Fibroblast of the conjunctiva (primary cell): Measurements from ENCODE around the gene SIRT2.
"Not testable (repeated sequence)": the region's sequence is repeated elsewhere in the genome, so short reads cannot be mapped to it uniquely, and the experiment has no call there.

ENCODE experiments used
- DNase-seq: peaks from one replicate; pipeline ENCODE4 v3.0.0-alpha.2; 2010; ENCODE audit warnings: low read depth

SIRT2 gene

DNA sequence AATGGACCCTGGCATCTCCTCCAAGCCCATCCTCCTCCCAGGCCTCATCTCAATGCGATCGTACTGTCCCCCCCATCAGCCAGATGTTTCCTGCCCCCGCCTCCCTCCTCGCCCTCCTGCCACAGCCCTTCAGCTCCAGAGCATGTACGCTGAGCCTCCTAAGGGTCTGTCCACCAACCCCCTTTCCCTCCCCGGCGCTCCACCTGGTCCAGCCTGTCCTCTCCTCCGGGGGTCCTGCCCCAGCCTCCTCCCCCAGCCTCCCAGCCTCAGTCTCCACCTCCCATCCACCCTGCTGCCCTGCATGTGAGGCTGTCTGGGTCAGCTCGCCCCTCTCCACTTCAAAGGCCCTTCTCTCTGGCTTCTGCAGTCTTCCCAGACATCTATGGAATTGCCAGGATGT, 4.5 kb downstream of the SIRT2 start:
- no peak for DNase-seq

DNA sequence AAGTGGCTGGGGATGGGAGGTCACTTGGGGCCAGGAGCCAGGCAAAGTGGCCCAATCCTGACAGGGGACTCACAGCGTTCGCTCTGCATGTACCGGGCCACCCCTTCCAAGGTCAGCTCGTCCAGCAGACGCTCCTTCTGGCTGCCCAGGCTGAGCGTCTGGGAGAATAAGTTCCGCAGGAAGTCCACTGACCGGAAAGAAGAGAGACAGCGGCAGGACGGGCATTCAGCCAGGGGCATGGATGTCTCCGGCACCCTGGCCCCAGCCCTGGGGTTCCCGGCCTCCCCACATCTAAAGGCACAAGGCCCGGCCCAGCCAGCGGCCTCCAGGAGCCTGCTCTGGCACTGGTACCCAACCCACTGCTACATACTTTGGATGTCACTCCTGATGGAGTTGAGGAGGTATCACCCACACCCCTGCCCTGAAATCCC, 6.1 kb downstream of the SIRT2 start:
- DNase-seq = no peak

DNA sequence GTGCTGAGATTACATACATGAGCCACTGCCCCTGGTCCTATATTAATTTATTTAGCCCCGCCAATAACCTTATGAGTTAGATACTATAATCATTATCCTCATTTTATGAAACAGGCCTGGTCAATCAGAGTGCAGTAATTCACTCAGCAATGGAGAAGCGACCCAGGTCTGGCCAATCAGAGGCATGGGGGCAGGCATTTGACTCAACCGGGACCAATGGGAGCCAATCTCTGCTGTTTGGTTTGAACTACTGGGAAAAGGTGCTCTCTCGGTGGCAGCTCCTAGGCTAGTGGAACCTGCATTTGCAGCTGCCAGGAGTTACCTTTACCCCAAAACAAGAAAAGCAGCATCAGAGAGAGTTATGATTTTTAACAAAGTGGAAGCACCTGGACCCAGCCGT, 6.6 kb downstream of the SIRT2 start:
- DNase-seq = no peak

DNA sequence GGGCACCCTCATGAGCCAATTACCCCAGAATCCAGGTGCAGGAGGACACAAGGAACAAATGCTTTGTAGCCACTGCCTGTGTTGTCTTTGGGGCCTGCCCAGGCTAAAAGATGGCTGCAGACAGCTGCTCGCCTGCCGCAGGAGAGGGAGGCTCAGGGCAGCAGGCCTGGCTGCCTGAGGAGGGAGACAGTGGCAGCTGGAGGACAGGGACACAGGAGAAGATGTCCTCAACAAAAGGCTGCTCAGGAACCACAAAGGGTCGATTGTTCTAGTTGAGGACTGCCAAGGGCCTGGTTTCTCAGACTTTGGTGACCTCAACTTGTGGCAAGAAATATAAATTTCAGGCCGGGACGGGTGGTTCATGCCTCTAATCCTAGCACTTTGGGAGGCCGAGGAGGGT, 7.6 kb downstream of the SIRT2 start:
- no peak for DNase-seq

DNA sequence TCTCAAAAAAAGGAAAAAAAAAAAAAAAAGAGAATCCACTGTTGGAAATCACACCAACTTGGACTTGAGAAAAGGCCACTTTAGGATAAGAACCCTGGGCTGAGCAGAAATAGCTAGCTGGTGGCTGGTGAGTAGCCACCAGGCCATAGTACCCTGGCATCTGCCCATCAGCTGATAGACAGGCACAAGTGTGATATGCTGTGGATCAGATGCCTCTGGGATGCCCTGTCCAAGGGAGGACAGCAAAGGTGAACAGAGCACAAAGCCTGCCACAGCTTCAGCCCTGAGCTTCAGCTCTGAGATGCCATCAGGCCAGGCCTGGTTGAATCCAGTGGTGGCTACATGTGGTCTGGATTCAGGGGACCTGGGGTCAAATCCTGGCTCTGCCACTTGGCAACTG, 8.7 kb downstream of the SIRT2 start:
- no peak for DNase-seq

DNA sequence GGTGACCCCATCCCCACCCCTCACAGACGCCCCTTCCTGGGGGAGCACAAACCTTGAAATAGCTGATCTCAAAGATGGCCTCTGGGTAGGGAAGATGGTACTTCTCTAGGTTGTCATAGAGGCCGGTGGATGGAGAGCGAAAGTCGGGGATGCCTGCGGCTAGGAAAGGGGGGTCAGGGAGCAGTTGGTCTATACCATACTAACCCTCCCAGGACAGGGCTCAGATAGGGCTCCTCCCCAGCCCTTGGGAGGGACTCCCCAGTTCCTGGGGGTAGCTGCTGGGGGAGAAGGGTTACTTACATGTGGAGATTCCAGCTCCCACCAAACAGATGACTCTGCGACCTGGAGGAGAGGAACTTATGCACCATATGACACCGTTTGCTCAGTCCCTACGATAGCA, 9.6 kb downstream of the SIRT2 start:
- DNase-seq = no peak

DNA sequence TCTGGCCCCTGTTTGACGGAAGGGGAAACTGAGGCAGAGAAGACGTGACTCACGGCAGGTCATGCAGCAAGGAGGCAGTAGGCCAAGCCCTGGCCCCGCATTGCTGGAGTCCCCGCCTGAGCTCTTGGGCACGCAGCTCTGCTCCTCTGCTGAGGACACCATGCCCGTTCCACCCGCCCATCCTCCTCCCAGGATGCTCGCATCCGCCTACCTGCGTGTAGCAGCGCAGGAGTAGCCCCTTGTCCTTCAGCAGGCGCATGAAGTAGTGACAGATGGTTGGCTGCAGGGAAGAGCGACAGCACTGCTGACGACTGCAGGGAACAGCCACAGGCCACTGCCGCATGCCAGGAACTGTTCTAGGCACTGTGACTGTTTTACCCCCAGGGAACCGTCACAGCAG, 10.5 kb downstream of the SIRT2 start:
- no peak for DNase-seq

DNA sequence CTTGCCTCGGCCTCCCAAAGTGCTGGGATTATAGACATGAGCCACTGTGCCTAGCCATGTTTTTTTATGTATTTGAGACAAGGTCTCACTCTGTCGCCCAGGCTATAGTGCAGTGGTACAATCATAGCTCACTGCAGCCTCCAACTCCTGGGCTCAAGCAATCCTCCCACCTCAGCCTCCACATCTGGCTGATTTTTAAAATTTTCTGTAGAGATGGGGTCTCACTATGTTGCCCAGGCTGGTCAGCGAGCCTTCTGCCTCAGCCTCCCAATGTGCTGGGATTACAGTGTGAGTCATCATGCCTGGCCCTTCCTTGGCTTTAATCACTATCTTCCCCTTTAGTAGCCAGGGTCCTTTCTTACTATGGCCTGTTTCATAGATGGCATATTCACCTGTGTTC, 14.7 kb downstream of the SIRT2 start:
- not testable (repeated sequence) for DNase-seq

DNA sequence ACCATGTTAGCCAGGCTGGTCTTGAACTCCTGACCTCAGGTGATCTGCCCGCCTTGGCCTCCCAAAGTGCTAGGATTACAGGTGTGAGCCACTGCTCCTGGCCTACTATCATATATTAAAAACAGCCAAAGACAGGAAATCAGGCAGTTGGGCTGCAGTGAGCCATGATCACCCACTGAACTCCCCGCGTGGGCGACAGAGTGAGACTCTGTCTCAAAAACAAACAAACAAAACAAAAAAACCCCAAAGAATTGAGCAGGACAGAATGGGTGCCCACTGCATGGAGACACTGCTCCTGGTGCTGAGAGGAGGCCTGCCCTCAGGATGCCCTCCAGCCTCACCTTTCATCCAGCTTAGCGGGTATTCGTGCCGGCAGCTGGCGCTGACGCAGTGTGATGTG, 16.1 kb downstream of the SIRT2 start:
- DNase-seq = no peak

DNA sequence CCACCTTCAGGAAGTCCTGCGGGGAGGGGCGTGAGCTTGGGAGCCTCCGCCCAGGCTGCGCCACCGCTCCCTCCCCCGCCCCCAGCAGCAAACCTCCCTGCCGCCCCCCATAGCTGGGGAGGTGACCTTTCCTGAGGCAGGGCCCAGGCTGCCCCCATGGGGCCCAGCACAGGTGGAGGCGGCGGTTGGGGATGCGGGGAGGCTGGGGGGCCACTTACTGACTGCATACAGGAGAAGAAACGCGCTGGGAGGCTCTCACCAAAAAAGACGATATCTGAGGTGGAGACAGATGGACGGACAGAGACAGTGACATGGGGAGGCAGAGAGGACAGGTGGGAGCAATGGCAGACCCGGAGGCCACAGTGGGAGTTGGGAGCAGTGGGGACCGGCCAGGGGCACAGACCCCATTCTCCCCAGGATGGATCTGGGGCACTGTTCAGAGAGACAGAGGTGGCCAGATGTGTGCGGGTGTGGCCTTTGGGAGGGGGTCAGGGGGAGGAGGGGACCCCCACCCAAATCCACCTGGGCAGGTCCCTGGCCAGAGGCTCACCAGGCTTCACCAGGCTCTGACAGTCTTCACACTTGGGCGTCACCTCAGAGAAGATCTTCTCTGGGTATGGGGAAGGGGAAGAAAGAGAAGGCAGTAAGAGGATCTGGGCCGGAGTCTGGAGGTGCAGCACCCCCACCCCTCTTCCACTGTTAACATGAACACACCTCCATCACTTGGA, 18.4 kb downstream of the SIRT2 start:
- DNase-seq = no peak

DNA sequence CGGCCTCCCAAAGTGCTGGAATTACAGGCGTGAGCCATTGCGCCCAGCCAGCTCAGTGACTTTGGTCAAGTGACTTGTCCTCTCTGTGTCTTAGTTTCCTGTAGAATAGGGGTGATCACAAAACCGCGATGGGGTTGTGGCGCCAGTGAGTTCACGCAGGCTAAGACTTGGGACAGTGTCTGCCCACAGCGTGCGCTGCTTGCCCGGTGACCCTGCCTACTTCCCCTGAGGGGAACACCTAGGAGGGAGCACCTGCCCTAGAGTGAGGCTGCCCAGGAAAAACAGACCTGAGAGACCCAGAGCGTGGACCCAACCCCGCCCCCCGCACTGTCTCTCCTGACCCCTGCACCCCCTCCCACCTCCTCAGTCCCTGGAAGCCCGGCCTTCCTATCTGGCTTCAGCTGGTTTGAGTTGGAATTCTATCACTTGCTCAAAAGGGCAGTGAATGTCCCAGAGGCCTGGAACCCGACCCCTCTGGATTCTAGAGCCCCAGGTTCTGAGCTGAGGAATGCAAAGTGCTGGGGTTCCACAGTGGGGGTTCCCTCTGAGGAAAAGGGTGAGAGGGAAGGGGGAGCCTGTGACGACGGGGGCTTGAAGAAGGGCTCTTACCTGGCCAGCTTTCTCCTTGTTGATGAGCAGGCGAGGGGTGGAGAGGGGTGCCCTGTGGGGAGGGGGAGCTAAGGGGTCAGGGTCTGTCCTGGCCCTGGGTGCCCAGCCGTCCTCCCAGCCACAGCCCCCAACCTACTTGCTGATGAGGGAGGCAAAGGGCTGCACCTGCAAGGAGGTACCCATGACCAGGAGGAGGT, 19.1 kb downstream of the SIRT2 start:
- no peak for DNase-seq

DNA sequence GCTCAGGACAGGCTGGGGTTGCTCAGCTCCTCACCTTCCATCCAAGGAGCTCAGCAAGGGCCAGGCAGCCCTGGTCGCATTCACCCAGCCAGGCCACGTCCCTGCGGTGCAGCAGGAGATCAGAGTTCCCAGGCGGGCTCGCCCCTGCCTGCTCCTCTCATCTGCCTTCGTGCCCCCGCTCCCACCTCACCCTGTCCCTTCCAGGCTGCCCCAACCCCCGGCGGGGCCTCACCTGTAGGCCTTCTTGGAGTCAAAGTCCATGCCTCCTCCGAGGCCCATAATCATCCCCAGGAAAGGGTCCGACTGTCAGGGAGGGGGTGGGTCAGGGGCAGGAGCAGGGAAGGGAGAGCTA, 20.0 kb downstream of the SIRT2 start:
- DNase-seq = no peak

DNA sequence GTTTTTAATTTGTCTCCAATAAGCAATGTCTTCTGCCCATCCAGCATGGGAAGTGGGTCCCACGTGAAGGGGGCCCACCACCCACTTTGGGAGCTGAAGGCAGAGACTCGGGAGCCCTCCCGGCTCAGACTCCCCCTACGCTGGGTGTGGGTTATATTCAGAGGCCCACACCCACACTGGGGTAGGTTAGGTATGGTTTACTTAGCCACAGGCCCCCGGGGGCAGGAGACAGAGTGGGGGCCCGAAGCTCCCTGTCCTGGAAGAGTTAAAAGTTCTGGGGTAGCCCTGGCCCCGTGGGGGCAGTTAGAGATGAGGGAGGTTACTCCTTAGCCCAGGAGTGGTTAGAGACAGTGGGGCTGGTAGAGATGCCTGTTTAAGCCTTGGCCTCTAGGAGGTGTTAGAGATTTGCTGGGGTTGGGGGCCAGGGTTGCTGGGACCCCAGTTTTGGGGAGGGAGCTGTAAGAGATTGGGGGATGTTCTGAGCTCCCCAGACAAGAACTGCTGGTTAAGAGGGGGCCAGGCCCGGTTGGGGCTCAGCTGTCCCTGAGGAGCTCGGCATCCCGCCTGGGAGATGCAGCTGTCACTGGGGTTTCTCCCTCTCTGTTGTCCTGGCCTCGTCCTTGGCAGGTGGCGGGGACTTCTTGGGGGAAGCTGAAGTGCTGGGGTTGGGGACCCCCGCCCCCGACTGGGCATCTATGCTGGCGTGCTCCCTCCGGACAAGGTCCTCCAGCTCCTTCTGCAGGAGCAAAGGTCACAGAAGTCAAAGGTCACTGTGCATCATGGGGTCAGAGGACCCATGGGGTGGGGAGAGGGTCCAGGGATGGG, 20.6 kb downstream of the SIRT2 start:
- DNase-seq = no peak

DNA sequence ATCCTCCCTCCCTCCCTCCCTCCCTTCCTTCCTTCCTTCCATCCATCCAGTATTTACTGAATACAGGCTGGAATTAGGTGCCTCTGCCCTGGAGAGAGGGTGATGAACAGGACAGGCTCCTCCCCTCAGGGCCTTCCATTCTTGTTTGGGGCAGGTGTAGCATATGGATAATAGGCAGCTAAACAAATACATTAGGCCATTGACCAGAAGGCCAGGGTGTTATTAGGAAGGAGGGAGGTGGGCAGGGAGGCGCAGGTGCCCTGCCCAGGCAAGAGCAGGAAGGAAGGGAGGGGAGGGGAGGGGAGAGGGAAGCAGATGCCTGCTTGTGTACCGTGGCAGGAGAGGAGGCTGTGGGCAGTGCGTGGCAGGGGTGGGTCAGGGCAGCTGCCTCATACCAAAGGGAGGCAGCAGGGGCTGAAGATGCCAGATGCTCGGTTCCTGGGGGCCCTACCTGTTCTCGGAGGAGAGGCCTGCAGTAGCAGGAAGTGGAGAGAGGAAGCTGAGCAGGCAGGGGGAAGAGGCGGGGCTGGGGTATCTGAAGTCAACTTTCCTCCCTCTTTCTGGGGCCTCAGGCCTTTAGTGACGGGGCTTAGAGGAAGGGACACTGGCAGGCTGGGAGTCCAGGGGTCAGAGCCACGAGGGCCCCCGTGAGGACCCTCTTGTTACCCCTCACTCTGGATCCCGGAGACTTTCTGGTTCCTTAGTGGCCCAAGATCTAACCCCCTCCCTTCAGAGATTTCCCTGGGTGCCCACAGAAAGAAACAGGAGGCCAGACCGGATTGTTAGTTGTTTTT, 21.4 kb downstream of the SIRT2 start, which contains the start of gene RINL:
Gene RINL, minus strand, starts transcription at position 495 of the 794 bp plus-strand sequence. CDS start 1,533 bp downstream, outside the sequence.
- no peak for DNase-seq

DNA sequence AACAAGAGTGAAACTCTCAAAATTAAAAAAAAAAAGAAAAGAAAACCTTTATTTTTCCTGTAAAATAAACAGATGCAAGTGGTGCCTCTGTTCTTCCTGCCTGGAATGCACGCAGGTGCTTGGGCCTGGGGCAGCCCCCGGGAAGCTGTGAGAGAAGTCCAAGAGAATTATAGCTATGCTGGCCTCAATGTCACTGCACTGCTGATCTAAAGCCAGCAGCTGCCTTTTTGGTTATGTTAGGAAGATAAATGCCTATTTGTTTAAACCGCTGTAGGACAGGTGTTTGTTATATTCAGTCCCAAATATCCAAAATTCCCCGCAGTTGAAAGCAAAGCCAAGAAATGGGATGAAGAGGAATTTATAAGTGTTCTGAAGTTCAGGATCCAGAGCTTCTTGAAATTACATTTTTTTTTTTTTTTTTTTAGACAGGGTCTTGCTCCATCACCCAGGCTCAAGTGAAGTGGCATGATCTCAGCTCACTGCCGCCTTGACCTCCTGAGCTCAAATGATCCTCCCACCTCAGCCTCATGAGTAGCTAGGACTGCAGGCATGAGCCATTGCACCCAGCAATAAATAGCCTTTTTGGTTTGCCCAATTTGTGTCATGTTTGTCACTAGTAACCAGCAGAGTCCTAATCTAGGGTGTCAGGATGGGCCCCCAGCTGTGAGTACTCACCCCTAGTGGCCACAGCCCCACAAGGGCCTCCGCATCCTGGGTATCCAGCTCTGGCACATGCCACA, 23.6 kb downstream of the SIRT2 start:
- no peak for DNase-seq

DNA sequence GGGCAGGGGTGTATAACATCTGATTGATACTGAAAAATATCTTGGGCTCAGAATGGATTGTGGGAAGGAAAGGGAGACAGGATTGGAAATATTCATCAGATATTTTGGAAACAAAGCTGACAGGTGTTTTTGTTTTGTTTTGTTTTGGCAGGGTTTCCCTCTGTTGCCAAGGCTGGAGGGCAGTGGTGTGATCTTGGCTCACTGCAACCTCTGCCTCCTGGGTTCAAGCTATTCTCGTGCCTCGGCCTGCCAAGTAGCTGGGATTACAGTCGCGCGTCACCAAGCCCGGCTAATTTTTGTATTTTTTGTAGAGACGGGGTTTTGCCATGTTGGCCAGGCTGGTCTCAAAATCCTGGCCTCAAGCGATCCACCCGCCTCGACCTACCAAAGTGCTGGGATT, 26.0 kb downstream of the SIRT2 start:
- not testable (repeated sequence) for DNase-seq

DNA sequence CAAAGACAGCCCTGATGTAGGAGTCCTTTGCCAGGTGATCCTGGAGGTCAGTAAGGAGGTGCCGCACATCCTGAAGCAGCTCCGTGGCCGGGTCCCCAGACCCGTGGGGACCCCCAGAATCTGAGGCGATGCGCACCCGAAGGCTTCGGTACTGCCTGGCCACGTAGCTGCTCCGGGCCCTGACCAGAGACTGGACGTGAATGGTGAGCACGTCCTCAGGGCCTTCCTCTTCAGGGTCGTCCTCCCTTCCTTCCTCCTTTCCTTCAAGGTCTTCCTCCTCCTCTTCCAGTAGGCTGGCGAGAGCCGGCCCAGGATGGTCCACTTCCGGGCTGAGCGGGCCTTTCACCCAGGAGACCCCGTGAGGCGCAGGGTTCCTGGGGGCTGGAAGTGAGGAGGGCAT, 28.8 kb downstream of the SIRT2 start:
- DNase-seq = no peak

DNA sequence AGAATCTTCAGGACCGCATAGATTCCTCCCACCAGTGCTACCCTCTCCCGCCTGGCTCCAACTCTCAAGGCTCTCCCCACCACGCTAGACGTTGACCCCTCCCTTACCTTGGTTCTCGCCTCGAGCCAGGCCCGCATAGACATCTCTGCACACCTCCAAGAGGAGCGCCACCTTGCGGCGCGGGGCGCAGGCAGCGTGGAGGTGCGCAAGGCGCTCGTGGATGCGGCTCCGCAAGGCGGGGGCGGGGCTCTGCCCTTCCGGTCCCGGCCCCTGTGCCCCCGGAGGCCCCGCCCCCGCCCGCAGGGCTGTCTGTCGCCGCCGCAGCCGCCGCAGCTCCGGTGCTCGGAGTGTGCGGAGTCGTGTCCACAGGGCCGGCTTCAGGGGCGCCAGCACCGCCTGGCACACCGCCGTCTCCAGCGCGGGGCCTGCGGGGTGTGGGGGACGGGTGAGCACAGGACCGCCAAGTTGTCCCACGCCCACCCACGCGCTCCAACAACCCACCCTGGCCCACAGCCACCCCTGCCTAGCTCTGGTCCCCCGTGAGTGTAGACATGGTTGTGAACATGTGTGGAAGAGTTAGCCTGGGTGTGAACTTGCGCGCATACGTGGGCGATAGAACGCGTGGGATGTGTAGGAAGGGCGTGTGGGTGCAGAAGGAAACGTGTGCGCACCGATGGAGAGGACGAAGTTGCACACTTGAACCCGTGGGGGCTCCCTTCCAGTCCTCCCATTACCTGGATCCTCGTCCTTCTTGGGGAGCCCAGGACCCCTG, 29.4 kb downstream of the SIRT2 start:
- DNase-seq = no peak

DNA sequence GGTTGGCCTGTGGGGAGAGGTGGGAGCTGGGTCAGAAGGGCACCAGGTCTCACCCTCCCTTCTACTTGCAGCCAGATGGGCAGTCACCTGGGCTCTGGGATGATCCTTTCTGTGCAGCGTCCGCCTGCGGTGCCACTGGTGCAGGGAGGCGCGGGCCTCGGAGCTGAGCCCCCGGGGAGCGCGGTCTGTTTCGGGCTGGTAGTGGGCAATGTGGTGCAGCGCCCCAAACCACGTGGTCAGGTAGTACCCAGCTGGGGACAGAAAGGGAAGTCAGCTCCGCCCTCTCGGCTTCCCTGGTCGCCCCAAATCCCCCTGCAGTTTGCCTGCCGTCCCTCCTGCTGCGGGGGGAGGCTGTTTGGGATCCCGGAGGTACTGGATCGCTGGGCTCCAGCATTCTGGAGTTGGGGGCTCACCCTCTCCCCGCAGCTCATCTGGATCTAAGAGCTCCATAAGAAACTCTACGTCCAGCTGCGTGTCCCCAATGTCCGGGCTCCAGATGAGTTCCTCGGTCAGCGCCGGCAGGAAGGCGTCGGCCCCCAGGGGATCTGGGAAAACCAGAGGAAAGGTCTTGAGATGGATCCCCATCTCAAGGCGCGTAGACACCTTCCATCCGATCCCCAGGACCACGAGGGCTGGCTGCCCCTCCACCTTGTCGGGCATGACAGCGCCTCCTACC, 30.1 kb downstream of the SIRT2 start:
- DNase-seq = no peak

DNA sequence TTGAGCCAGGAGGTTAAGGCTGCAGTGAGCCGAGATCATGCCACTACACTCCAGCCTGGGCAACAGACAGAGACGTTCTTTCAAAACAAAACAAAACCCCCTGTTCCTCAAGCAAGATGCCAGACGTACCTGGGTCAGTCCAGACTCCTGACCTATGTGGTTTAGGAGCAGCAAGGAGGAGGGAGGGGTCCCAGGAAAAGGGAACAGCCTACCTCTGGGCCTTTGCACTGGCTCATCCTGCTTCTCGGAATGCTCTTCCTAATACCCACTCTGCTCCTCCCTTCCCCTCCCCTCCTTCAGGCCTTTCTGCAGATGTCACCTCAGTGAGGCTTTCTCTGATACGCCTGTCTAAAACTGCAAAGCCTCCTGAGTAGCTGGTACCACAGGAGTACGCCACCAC, 30.9 kb downstream of the SIRT2 start:
- no peak for DNase-seq
